Measurements from ENCODE around the gene ANXA5.

Gene ANXA5

GRCh38 chr4:121712001-121712651 lies 15.3 kb upstream of the ANXA5 start:
- no peak for DNase-seq (ENCODE audit: low spot score)

GRCh38 chr4:121711263-121712000 lies 14.7 kb upstream of the ANXA5 start:
- peak; percentile 30 for DNase-seq (ENCODE audit: low spot score)

DNA sequence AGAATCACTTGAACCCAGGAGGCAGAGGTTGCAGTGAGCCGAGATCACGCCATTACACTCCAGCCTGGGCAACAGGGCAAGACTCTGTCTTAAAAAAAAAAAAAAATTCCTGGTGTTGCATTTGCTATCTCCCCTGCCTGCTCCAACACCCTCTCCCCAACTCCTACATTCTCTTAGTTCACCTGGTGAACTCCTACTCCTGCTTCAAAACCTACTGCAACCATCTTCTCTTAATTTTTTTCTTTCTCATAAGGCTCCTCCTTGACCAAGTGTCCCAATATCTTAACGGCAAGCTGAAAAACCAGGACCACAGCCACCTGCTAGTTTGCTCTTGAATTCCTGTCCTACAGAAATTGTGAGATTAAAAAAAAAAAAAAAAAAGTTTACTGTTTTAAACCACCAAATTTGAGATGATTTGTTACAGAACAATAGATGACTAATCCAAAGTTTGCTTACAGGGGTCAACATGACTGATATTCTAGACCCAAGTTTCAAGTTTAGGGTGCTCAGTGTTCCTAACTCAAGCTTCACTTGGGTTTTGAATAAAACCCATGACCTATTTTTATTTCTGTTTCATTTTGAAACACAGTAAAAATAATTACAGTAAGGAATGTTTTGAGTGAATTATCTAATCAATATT lies 13.1 kb upstream of the ANXA5 start:
- DNase-seq (ENCODE audit: low spot score) = no peak

DNA sequence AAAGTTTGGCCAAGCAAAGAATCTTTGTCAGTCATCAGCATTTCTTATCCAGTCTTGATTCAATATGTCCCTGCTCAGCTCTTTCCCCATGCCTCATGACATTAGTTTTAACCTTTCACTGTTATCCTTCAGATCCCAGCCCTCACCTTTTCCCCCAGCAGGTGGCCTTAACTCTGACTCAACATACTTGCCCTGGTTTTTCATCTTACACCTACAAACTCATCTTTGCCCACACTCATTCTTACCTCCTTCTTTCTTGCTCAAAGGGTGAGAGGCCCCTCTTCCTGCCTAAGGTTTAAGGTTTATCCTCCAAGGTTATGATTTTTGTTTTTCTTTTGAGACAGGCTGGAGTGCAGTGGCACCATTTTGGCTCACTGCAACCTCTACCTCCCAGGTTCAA lies 10.6 kb upstream of the ANXA5 start:
- no peak for DNase-seq (ENCODE audit: low spot score)

GRCh38 chr4:121706595-121707021 lies 9.8 kb upstream of the ANXA5 start:
- no peak for DNase-seq (ENCODE audit: low spot score)

DNA sequence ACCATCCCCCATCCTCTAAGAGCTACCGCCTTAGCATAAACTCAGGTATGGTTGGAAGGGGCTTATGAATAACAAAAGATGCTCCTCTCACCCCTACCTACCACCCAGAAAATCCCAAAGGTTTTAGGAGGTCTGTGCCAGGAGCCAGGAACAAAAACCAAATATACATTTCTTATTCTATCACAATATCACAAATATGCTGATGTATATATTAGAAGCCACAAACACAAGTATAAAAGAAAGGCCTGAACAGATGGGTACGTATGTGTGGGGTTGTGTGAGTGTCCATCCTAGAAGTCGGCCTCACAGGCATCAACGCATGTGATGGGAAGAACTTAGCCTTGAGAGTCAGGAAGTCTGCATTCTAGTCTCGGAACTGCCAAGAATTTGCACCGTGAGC lies 8.7 kb upstream of the ANXA5 start:
- DNase-seq (ENCODE audit: low spot score) = no peak

DNA sequence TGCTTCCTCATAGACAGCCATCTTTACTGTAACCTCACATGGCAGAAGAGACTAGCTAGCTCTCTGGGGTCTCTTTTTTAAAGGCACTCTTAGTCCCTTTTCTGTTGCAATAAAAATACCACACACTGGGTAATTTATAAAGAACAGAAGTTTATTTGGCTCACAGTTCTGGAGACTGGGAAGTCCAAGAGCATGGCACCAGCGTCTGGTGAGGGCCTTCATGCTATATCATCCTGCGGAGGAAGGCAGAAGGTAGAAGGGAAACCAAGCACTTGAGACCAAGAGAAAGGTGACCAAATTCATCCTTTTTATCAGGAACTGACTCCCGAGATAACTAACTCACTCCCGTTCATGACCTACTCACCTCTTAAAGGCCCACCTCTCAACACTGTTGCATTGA lies 5.4 kb upstream of the ANXA5 start:
- DNase-seq (ENCODE audit: low spot score) = no peak

- no peak for DNase-seq (ENCODE audit: low spot score)
Measured at GRCh38 chr4:121701263-121701662, 4.5 kb upstream of the ANXA5 start.

DNA sequence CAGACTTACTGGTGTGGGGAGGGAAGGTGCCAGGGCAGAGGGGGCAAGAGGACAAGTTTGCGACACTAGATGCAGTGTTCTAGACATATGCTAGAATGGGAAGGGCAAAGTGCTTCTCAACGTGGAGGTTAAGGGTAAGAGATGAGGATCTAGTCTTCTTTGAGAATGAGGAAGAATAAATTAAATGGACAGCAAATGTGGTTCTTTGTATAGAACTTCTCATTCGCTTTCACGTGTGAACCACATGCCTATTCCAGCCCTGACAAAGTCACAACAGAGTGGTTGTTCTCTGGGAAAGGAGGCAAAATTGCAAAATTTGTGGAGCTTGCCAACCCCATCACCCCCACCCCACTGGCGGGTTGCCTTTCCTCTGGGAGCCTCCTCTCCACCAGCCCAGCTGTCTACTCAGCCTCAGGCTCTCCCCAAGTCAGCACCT lies 1.5 kb upstream of the ANXA5 start:
- DNase-seq (ENCODE audit: low spot score) = no peak

- no peak for DNase-seq (ENCODE audit: low spot score)
Measured at GRCh38 chr4:121697564-121697963, 784 bp upstream of the ANXA5 start.

- no peak for DNase-seq (ENCODE audit: low spot score)
Measured at GRCh38 chr4:121696170-121696580, 605 bp downstream of the ANXA5 start.

DNA sequence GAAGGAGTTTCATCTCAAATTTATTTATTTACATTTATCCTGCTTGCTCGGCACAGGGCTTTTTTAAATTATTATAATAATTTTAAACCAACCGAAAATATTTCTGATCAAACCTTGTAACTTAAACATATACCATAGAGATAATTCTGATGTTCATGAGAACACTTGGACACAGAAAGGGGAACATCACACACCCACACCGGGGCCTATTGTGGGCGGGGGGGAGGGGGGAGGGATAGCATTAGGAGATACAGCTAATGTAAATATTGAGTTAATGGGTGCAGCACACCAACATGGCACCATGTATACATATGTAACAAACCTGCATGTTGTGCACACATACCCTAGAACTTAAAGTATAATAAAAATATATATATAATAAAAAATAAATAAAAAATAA lies 2.9 kb downstream of the ANXA5 start:
- DNase-seq (ENCODE audit: low spot score) = no peak

DNA sequence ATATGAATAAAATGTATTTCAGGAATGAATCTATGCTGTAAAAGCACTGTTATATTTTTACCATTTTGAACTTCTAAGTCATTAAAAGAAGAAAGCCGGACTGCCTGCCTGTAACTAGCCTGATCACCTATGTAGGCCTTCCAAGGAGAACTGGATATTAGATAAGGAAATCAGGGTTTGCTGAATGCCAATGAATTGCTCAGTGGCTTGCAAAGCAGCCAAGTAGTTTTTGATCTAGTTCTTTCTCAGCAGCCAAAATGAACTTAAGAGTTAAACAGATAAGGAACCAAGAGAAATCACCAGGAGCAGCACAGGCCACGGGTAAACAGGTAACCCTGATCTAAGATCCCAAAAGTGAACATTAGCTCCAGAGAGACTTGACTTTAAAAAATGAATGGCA lies 3.3 kb downstream of the ANXA5 start:
- no peak for DNase-seq (ENCODE audit: low spot score)

DNA sequence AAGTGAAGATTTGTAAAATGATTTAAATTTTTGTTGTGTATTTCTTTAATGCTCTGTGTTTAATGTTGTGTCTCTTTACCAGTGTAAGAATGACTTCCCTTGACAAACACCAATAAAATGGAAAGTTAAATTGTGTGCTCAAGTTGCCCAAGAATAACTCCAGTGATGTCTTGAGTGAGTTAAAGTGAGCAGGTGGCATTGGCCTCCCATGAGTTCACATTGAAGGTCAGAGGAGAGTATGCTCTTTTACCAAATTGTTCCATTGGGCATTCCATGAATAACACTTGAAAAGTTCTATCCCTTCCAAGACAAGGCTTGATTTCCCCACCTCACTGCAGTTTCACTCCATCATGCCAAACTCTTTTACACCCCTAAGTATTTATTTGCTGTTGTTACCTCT lies 4.5 kb downstream of the ANXA5 start:
- DNase-seq (ENCODE audit: low spot score) = no peak

DNA sequence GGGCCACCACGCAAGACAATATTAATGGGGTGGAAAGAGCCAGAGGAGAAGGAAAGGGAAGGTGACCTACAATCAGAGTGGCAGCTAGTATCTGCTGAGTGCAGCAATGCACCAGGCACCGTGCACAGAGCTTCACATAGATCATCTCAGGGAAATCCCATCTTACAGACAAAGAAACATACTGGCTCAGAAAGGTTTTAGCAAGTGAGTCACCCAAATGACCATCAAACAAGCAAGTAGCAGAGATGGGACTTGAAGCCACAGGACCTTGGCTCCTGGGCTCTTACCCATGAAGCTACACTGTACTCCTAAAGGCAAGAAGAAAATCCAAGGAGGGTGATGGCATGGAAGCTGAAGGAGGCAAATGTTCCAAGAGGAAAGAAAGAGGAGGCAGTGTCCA lies 6.8 kb downstream of the ANXA5 start:
- DNase-seq (ENCODE audit: low spot score) = no peak

DNA sequence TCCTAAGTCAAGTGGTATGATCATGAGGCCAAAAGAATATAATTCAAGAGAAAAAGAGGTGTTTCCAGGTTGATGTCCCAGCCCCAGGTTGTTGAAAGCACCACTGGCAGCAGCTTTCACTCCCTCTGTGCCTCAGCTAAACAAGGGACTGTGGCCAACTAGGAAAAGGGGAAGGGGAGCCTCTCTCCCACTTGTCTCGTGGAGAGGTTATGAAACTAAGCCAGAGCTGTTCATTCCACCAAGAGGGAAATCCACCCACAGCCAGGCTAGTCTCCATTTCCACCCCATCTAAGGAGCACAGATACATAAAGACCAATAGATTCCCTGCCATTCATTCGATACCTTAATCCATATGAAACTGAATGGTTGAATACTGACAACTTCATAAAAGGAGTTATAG lies 8.1 kb downstream of the ANXA5 start:
- no peak for DNase-seq (ENCODE audit: low spot score)

DNA sequence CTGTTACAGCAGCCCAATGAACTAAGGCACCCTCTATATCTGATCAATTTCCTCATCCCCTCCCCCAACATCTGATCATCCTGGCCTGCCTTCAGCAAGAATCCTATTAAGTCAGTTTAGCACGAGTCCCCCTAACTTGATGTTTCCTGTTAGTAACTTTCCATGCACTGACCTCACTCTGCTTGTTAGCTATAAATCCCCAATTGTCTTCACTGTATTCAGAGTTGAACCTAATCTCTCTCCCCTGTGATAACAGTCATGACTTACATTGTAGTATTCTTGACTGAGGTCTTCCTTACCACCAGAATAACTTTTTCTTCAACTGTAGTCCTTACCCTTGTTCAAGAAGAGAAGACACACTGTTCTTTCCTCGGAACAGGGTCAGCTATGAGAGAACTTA lies 8.5 kb downstream of the ANXA5 start:
- DNase-seq (ENCODE audit: low spot score) = no peak

GRCh38 chr4:121686255-121686654 lies 10.5 kb downstream of the ANXA5 start:
- DNase-seq (ENCODE audit: low spot score) = no peak

DNA sequence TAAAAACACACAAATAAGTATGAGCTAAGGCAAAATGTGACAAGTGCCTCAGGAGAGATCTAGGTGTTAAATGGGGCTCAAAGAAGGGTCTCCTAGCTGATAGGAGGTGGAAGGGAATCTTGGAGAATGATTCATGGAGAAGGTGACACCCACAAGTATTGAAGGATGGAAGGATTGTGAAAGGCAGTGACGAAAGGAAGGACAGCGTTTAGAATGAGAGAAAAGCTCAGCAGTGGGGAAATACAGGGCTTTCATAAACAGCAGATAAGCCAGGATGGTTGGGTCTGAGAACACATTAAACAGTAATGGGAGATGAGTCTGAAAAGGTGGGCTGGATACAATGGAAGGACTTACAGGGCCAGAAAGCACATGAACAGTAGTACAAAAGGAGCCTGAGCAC lies 11.5 kb downstream of the ANXA5 start:
- no peak for DNase-seq (ENCODE audit: low spot score)

- DNase-seq (ENCODE audit: low spot score) = no peak
Measured at GRCh38 chr4:121684561-121684960, 12.2 kb downstream of the ANXA5 start.

DNA sequence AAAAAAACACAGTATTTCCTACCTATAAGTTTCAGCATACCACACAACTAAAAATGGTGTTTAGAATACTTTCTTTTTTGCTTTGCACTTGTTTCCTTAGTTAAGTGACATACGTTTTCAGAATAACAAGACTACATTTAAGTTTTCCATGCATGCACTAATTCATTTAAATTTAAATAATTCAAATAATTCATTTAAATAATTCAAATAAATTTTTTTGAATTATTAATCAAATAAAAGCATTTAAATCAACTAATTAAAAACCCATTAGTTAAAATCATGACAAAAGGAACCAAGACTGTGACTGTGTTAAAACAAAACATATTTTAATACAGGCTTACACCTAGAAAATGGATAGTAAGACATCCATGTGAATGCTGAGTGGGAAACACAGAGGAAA lies 12.8 kb downstream of the ANXA5 start:
- no peak for DNase-seq (ENCODE audit: low spot score)

DNA sequence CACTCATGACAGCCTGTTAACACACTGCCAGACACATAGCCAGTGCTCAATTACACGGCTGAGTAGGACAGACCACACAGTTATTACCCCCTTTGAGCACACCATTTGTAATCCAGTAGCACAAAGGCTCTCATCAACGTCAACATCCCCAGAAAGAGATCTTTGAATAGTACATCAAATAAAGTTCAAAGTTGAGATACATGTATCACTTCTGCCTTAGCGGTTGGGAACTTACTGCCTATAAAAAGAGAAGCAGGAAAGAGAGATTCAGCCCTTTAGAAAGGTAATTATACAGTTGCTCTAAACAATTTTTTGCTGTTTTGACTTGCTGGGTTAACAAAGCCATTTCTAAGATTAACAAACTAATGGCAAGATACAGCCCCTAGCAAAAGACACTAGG lies 16.2 kb downstream of the ANXA5 start:
- no peak for DNase-seq (ENCODE audit: low spot score)

- DNase-seq (ENCODE audit: low spot score) = no peak
Measured at GRCh38 chr4:121679951-121680350, 16.8 kb downstream of the ANXA5 start.
